MM.1S (cell line): ENCODE results near the gene LRRC8D.
A peak's percentile ranks its signal among the peaks of the same experiment; 100 is the strongest.

Experiments
- DNase-seq: peaks from one replicate; pipeline ENCODE4 v3.0.0-alpha.2; 2015
- H2AFZ ChIP-seq: fragments of 300-600 bp; sonication (generic); 2 replicates; pipeline ENCODE4 v1.6.0; 2016; ENCODE audit warnings: antibody characterized with exemption, low read length
- H3F3A ChIP-seq: fragments of 300-600 bp; sonication (generic); 2 replicates; pipeline ENCODE4 v1.6.1; 2016; ENCODE audit warnings: mild to moderate bottlenecking, antibody characterized with exemption, low read length, moderate library complexity, mixed read lengths; ENCODE audit not compliant: insufficient read depth
- H3K27ac ChIP-seq: fragments of 300-600 bp; sonication (generic); 2 replicates; pipeline ENCODE4 v1.5.1; 2016; ENCODE audit warnings: mild to moderate bottlenecking, low read length
- H3K27me3 ChIP-seq: fragments of 300-600 bp; sonication (generic); replicated peaks from 2 replicates; pipeline ENCODE4 v1.6.0; 2016; ENCODE audit warnings: low read length; ENCODE audit not compliant: insufficient read depth
- H3K36me3 ChIP-seq: fragments of 300-600 bp; sonication (generic); replicated peaks from 2 replicates; pipeline ENCODE4 v1.6.1; 2016; ENCODE audit warnings: mild to moderate bottlenecking, low read length, mixed read lengths; ENCODE audit not compliant: insufficient read depth
- H3K4me1 ChIP-seq: fragments of 300-600 bp; sonication (generic); 2 replicates; pipeline ENCODE4 v1.6.1; 2016; ENCODE audit warnings: low read length, mixed read lengths
- H3K4me2 ChIP-seq: fragments of 300-600 bp; sonication (generic); 2 replicates; pipeline ENCODE4 v1.6.0; 2016; ENCODE audit warnings: low read depth, low read length
- H3K4me3 ChIP-seq: fragments of 300-600 bp; sonication (generic); 2 replicates; pipeline ENCODE4 v1.5.1; 2016; ENCODE audit warnings: low read length, mixed read lengths
- H3K79me2 ChIP-seq: fragments of 300-600 bp; sonication (generic); 2 replicates; pipeline ENCODE4 v1.6.1; 2016; ENCODE audit warnings: mixed run types, low read length, mixed read lengths
- H3K9ac ChIP-seq: fragments of 300-600 bp; sonication (generic); 2 replicates; pipeline ENCODE4 v1.6.1; 2016; ENCODE audit warnings: low read length, mixed read lengths
- H3K9me2 ChIP-seq: fragments of 300-600 bp; sonication (generic); replicated peaks from 2 replicates; pipeline ENCODE4 v1.6.1; 2016; ENCODE audit warnings: mild to moderate bottlenecking, low read length, mixed read lengths; ENCODE audit not compliant: insufficient read depth
- H3K9me3 ChIP-seq: fragments of 300-600 bp; sonication (generic); replicated peaks from 2 replicates; pipeline ENCODE4 v1.6.1; 2016; ENCODE audit warnings: mild to moderate bottlenecking, low read length, mixed read lengths; ENCODE audit not compliant: insufficient read depth
- H4K20me1 ChIP-seq: fragments of 300-600 bp; sonication (generic); 2 replicates; pipeline ENCODE4 v1.6.1; 2016; ENCODE audit warnings: mild to moderate bottlenecking, low read length, moderate library complexity, mixed read lengths; ENCODE audit not compliant: insufficient read depth
- CTCF ChIP-seq: fragments of 300-600 bp; sonication (generic); IDR thresholded peaks from 2 replicates; pipeline ENCODE4 v1.5.1; 2016; ENCODE audit warnings: antibody characterized with exemption, low read length, mixed read lengths
- EZH2 ChIP-seq: fragments of 300-600 bp; sonication (generic); optimal IDR thresholded peaks from 2 replicates; pipeline ENCODE3; 2017; ENCODE audit warnings: low read depth, mild to moderate bottlenecking, antibody characterized with exemption, low read length, mixed read lengths
- EZH2phosphoT487 ChIP-seq: fragments of 300-600 bp; sonication (generic); IDR thresholded peaks from 2 replicates; pipeline ENCODE4 v1.6.1; 2018; ENCODE audit warnings: antibody characterized with exemption, low read length

Gene LRRC8D

GRCh38 chr1:89952605-89953130, 131.8 kb downstream of the LRRC8D start:
- no peaks in the 10 kb centered on the region for H3K9me2 ChIP-seq
- H3K27me3 ChIP-seq: no peaks in the 10 kb centered on the region
- H3F3A ChIP-seq: peaks cover 4% of the 10 kb centered on the region; the same call in 1 of the 2 replicates
- peaks cover 24% of the 10 kb centered on the region for H3K4me1 ChIP-seq
- H3K27ac ChIP-seq: no peak overlapping the region
- TF ChIP-seq EZH2phosphoT487 (no peak), EZH2 (no peak), CTCF (no peak)
- no peaks in the 10 kb centered on the region for H4K20me1 ChIP-seq
- peak overlapping the region; percentile 43; the same call in 1 of the 2 replicates for H2AFZ ChIP-seq
- H3K4me3 ChIP-seq: no peak overlapping the region
- DNase-seq: no peak
- H3K79me2 ChIP-seq: no peaks in the 10 kb centered on the region
- peak overlapping the region; percentile 9; the same call in 1 of the 2 replicates for H3K4me2 ChIP-seq
- H3K9ac ChIP-seq: no peak overlapping the region
- H3K36me3 ChIP-seq: no peaks in the 10 kb centered on the region
- no peaks in the 10 kb centered on the region for H3K9me3 ChIP-seq

- no peaks in the 10 kb centered on the region for H3K9me2 ChIP-seq
- peaks cover 24% of the 10 kb centered on the region for H3K4me1 ChIP-seq
- peak; percentile 51 for DNase-seq
- no peak overlapping the region for H3K9ac ChIP-seq
- no peaks in the 10 kb centered on the region for H3K36me3 ChIP-seq
- H4K20me1 ChIP-seq: no peaks in the 10 kb centered on the region
- peak; percentile 22 for TF ChIP-seq CTCF
- no peak for TF ChIP-seq EZH2
- no peak for TF ChIP-seq EZH2phosphoT487
- no peaks in the 10 kb centered on the region for H3K79me2 ChIP-seq
- H3K4me3 ChIP-seq: no peak overlapping the region
- H3K4me2 ChIP-seq: peak overlapping the region; percentile 9; the same call in 1 of the 2 replicates
- no peaks in the 10 kb centered on the region for H3K9me3 ChIP-seq
- H3F3A ChIP-seq: peaks cover 4% of the 10 kb centered on the region; the same call in 1 of the 2 replicates
- H3K27ac ChIP-seq: no peak overlapping the region
- no peaks in the 10 kb centered on the region for H3K27me3 ChIP-seq
- peak overlapping the region; percentile 43 for H2AFZ ChIP-seq
Measured at GRCh38 chr1:89953131-89953626, 132.3 kb downstream of the LRRC8D start.

GRCh38 chr1:89953929-89954328, 133.1 kb downstream of the LRRC8D start:
- Histone ChIP-seq H3K4me2 (peak overlapping the region; percentile 35; the same call in 1 of the 2 replicates), H3K9me3 (no peaks in the 10 kb centered on the region), H3F3A (peaks cover 4% of the 10 kb centered on the region; the same call in 1 of the 2 replicates), H3K27me3 (no peaks in the 10 kb centered on the region), H4K20me1 (no peaks in the 10 kb centered on the region), H3K4me3 (no peak overlapping the region), H2AFZ (no peak overlapping the region), H3K9ac (no peak overlapping the region), H3K9me2 (no peaks in the 10 kb centered on the region), H3K4me1 (peaks cover 24% of the 10 kb centered on the region), H3K79me2 (no peaks in the 10 kb centered on the region), H3K27ac (no peak overlapping the region), H3K36me3 (no peaks in the 10 kb centered on the region)
- TF ChIP-seq CTCF (no peak), EZH2phosphoT487 (no peak), EZH2 (no peak)
- DNase-seq: peak; percentile 27
